PC-3 (cell line): ENCODE measurements around the gene HRH1.
A peak's percentile ranks its signal among the peaks of the same experiment; 100 is the strongest.

Experiments
- CTCF ChIP-seq: fragments of 300-600 bp; sonication (generic); conservative IDR thresholded peaks from 2 replicates; pipeline ENCODE4 v1.5.1; 2017; ENCODE audit warnings: antibody characterized with exemption, low read depth, mild to moderate bottlenecking, low read length
- EZH2 ChIP-seq: fragments of 300-600 bp; sonication (generic); IDR thresholded peaks from one replicate; pipeline ENCODE4 v1.6.1; 2017; ENCODE audit warnings: antibody characterized with exemption, mild to moderate bottlenecking, low read length; ENCODE audit not compliant: unreplicated experiment
- EZH2phosphoT487 ChIP-seq: fragments of 300-600 bp; sonication (generic); IDR thresholded peaks from 2 replicates; pipeline ENCODE4 v1.6.1; 2018; ENCODE audit warnings: mild to moderate bottlenecking, antibody characterized with exemption, low read length, borderline replicate concordance

GRCh38 chr3:11185564-11186317 lies 31.4 kb downstream of the HRH1 start:
- TF ChIP-seq CTCF (peak; percentile 53), EZH2 (no peak), EZH2phosphoT487 (no peak)
